Measurements from ENCODE around the gene TFF1. TPM values are rescaled to one million over a fixed set of nuclear protein-coding genes. Genes with fewer than 3 reads are reported as not detected.

The TFF1 gene
- total and polyA plus RNA-seq, 2 of the 4 experiments (the other 2 are of a cell fraction): not detected

DNA sequence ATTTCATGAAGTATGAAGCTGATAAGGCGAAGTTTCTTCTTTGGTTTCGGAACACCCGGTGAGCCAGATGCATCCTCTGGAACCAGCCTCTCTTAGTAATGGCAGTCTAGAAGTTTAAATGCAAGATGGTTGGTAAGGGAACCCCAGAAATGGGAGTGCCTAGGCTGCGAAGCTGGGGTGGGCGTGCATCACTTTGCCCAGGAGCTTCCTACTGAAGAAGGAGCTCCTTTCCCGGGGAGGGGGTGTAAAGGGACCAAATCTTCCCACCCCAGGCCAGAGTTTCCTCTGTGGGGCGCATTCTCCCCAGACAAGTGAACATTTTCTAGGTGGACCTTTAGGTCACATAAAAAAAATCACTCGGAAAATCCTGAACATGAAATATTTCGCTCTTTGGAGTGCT, 19.9 kb downstream of the TFF1 start:
- POLR2A ChIA-PET (ENCODE audit: unreplicated experiment): no interaction called here
- no peak overlapping the region for H2AK9ac ChIP-seq (replicated peaks; ENCODE audit: low read depth, low read length, poor library complexity)
- H4K91ac ChIP-seq (ENCODE audit: insufficient read depth, low read depth, low read length): no peak overlapping the region
- H3K27me3 ChIP-seq (ENCODE audit: control insufficient read depth, insufficient read depth, low read length): peaks cover 16% of the 10 kb centered on the region
- H2BK5ac ChIP-seq (ENCODE audit: low read depth, low read length, poor library complexity, severe bottlenecking): no peak overlapping the region
- no peak overlapping the region for H4K5ac ChIP-seq (ENCODE audit: low read depth, low read length)
- no peaks in the 10 kb centered on the region for H4K20me1 ChIP-seq (ENCODE audit: insufficient read depth, low read length)
- H2BK15ac ChIP-seq (ENCODE audit: low read depth, low read length): no peak overlapping the region
- H2AFZ ChIP-seq (replicated peaks; ENCODE audit: low read length, poor library complexity): no peak overlapping the region
- H4K8ac ChIP-seq (ENCODE audit: low read depth in 2 of 2, low read length in 2 of 2): no peak overlapping the region
- H3K9me3 ChIP-seq (ENCODE audit: control insufficient read depth, insufficient read depth, low read length): no peaks in the 10 kb centered on the region
- dilution Hi-C loops (cut with HindIII; ENCODE audit: low sequenced_read_pairs, unreplicated experiment) (no loop called here), intact Hi-C loops (cut with micrococcal nuclease) (no loop called here), in situ Hi-C loops (cut with MboI; ENCODE audit: low sequenced_read_pairs) (no loop called here)
- H3K4me1 ChIP-seq (ENCODE audit: control insufficient read depth, insufficient read depth, low read length): no peaks in the 10 kb centered on the region
- no peaks in the 10 kb centered on the region; the same call in 1 of the 2 replicates for H3K9me1 ChIP-seq (ENCODE audit: insufficient read depth, low read length)
- no peak for DNase-seq
- no peak overlapping the region for H2BK20ac ChIP-seq (ENCODE audit: low read depth, low read length)
- no peak overlapping the region for H3K23ac ChIP-seq (ENCODE audit: low read depth, low read length)
- H2AK5ac ChIP-seq (ENCODE audit: low read depth, low read length): no peak overlapping the region
- H3K14ac ChIP-seq (replicated peaks; ENCODE audit: low read depth, low read length): no peak overlapping the region
- 79% methylated on average over 3 of the region's 9 CpGs; no CpG with 5 or more reads in 1 of the 2 experiments for WGBS, 2 experiments (ENCODE audit: extremely low coverage in 2 of 2, insufficient read length in 1 of 2)
- no peak for ATAC-seq (ENCODE audit: low read depth)
- CTCF ChIA-PET: interaction anchor here (0.8 kb wide), 1 partner anchor 10 kb away, joined by 3 read pairs; no protein-coding TSS in a partner anchor
- H2BK120ac ChIP-seq (ENCODE audit: low read depth, low read length): no peak overlapping the region
- H3K4me3 ChIP-seq (ENCODE audit: insufficient read depth, low read depth, low read length): no peak overlapping the region
- no peaks in the 10 kb centered on the region for H3K79me1 ChIP-seq (ENCODE audit: low read depth in 1 of 2, low read length in 2 of 2)
- no peak overlapping the region for H3K56ac ChIP-seq (ENCODE audit: extremely low read depth, insufficient read depth, low read length)
- H3K9ac ChIP-seq (ENCODE audit: low read depth, low read length): no peak overlapping the region
- H3K4ac ChIP-seq (ENCODE audit: low read depth, low read length): no peak overlapping the region
- TF ChIP-seq MXI1 (IDR thresholded peaks at IDR 0.05; ENCODE audit: borderline replicate concordance, low read depth, low read length) (no peak), FOS (IDR thresholded peaks at IDR 0.05; ENCODE audit: low read depth, low read length) (no peak), RAD21 (IDR thresholded peaks at IDR 0.05; ENCODE audit: low read length) (no peak), ELK1 (IDR thresholded peaks at IDR 0.05; ENCODE audit: borderline replicate concordance, low read depth, low read length) (no peak), POLR2A (IDR thresholded peaks at IDR 0.05; ENCODE audit: low read depth, low read length) (no peak), MAFK (IDR thresholded peaks at IDR 0.05; ENCODE audit: low read depth, low read length) (no peak), CEBPB (IDR thresholded peaks at IDR 0.05; ENCODE audit: low read depth, low read length) (no peak), BHLHE40 (IDR thresholded peaks at IDR 0.05; ENCODE audit: low read depth, low read length) (no peak), NFE2L2 (IDR thresholded peaks at IDR 0.05; ENCODE audit: low read depth, low read length) (no peak), RFX5 (IDR thresholded peaks at IDR 0.05; ENCODE audit: low read depth, low read length) (no peak), RCOR1 (IDR thresholded peaks at IDR 0.05; ENCODE audit: insufficient replicate concordance, low read length) (no peak), SMC3 (IDR thresholded peaks at IDR 0.05; ENCODE audit: low read depth, low read length) (no peak)
- TF ChIP-seq, protein P1, sequence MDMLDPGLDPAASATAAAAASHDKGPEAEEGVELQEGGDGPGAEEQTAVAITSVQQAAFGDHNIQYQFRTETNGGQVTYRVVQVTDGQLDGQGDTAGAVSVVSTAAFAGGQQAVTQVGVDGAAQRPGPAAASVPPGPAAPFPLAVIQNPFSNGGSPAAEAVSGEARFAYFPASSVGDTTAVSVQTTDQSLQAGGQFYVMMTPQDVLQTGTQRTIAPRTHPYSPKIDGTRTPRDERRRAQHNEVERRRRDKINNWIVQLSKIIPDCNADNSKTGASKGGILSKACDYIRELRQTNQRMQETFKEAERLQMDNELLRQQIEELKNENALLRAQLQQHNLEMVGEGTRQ (IDR thresholded peaks at IDR 0.05; ENCODE audit: low read depth, low read length): no peak
- H3K27ac ChIP-seq (ENCODE audit: insufficient read depth, low read length): no peak overlapping the region
- H3K18ac ChIP-seq (ENCODE audit: low read depth, low read length): no peak overlapping the region
- no peak overlapping the region for H3K4me2 ChIP-seq (ENCODE audit: low read depth, low read length)
- no TSS peak for BruUV-seq (replicated peaks)
- H3K36me3 ChIP-seq (ENCODE audit: control insufficient read depth, insufficient read depth, low read length): no peaks in the 10 kb centered on the region
